Esophagus squamous epithelium (tissue), 5 donors: Measurements from ENCODE around the gene CDKN1B. TPM values are rescaled to one million over a fixed set of nuclear protein-coding genes. Genes with fewer than 3 reads are reported as not detected.

ENCODE experiments used
- DNase-seq: peaks from one replicate; lab custom pipeline; 2025; lab: John Stamatoyannopoulos, UW
- H3K27ac ChIP-seq, 4 donors: fragments of 200-600 bp; sonication (generic); one replicate each; pipeline ENCODE4 v1.5.1; 2016 to 2019; ENCODE audit warnings: mild to moderate bottlenecking in 1 of 4
- H3K27me3 ChIP-seq, 4 donors: fragments of 200-600 bp; sonication (generic); 1 replicate in 3 of 4; 2 replicates in 1 of 4; pipeline versions ENCODE4 v1.5.1 to v1.6.0; 2017 to 2021; ENCODE audit warnings: antibody characterized with exemption in 1 of 4
- H3K36me3 ChIP-seq, 3 donors: fragments of 200-600 bp; sonication (generic); one replicate each; pipeline ENCODE4 v1.5.1; 2016 to 2019
- H3K4me1 ChIP-seq, 3 donors: fragments of 200-600 bp; sonication (generic); one replicate each; pipeline ENCODE4 v1.5.1; 2017 to 2019
- H3K4me3 ChIP-seq, 4 donors: fragments of 200-600 bp; sonication (generic); 1 replicate in 3 of 4; 2 replicates in 1 of 4; pipeline ENCODE4 v1.5.1; 2016 to 2019; ENCODE audit warnings: mild to moderate bottlenecking in 2 of 4, moderate library complexity in 1 of 4
- H3K9me3 ChIP-seq, 3 donors: fragments of 200-600 bp; sonication (generic); one replicate each; pipeline ENCODE4 v1.5.1; 2016 to 2019
- CTCF ChIP-seq, 6 experiments: fragments of 450-650 bp in 4 of 6; fragments of 200-600 bp in 2 of 6; sonication (generic) in 2 of 6; IDR thresholded peaks; one replicate each; pipeline ENCODE4 v1.5.1; 2016 to 2019; ENCODE audit warnings: antibody characterized with exemption in 6 of 6, mild to moderate bottlenecking in 4 of 6, moderate library complexity in 4 of 6
- POLR2A ChIP-seq, 4 donors: fragments of 450-650 bp; IDR thresholded peaks; one replicate each; pipeline ENCODE4 v1.6.1; 2017; ENCODE audit warnings: antibody characterized with exemption in 4 of 4, mild to moderate bottlenecking in 4 of 4, moderate library complexity in 3 of 4
- WGBS, 2 donors: methylation state at CpG; one replicate each; pipeline ENCODE4 v1.1.5; 2018; 5-methylcytosine and 5-hydroxymethylcytosine counted together
- intact Hi-C: fragments of 100-400 bp; cut with DNase I; formaldehyde crosslinking; loops from one replicate; pipeline ENCODE4 v1.15.0; 2022
- total RNA-seq, 4 donors: library from RNA; depleted of rRNA; stranded (reverse); fragments of >200 nt; gene quantifications; one replicate each; pipeline ENCODE4 v1.1.0, GENCODE V29; 2016
- donor health status: DM: yes; HTN: yes; CAD: no.

CDKN1B gene
- total RNA-seq, 4 donors from 2014 or later, result 17.3 to 48.1 (median 30.5) TPM

GRCh38 chr12:12717586-12718380, 615 bp downstream of the CDKN1B start:
- H3K27me3 ChIP-seq, result no peaks in the 10 kb centered on the region
- H3K36me3 ChIP-seq, result peaks cover 0 to 26% (median 0%) of the 10 kb centered on the region in 3 donors
- 0% methylated on average over 10 to 37 of the region's 62 CpGs for WGBS, 2 donors
- intact Hi-C loops, result no loop called here
- H3K9me3 ChIP-seq, result no peaks in the 10 kb centered on the region
- TF ChIP-seq POLR2A (IDR thresholded peaks at IDR 0.05) (peak in 1 of 4 donors; percentile 10), CTCF (IDR thresholded peaks at IDR 0.05) (no peak)
- peaks cover 34 to 74% (median 49%) of the 10 kb centered on the region in 3 donors for H3K4me1 ChIP-seq
- H3K4me3 ChIP-seq, result peak overlapping the region; percentile 77 to 92 (median 86)
- H3K27ac ChIP-seq, result peak overlapping the region; percentile 97 to 100 (median 98)
- DNase-seq, result no peak

- TF ChIP-seq CTCF (IDR thresholded peaks at IDR 0.05) (no peak), POLR2A (IDR thresholded peaks at IDR 0.05) (peak in 1 of 4 donors; percentile 5)
- 0% methylated on average over 9 of the region's 9 CpGs for WGBS, 2 donors
- Histone ChIP-seq H3K4me1 (peaks cover 34 to 75% (median 47%) of the 10 kb centered on the region in 3 donors), H3K27ac (peak overlapping the region; percentile 97 to 100 (median 98)), H3K9me3 (no peaks in the 10 kb centered on the region), H3K27me3 (no peaks in the 10 kb centered on the region), H3K36me3 (peaks cover 0 to 26% (median 0%) of the 10 kb centered on the region in 3 donors), H3K4me3 (peak overlapping the region; percentile 77 to 92 (median 86))
- intact Hi-C loops, result no loop called here
- no peak for DNase-seq
Measured at GRCh38 chr12:12718381-12718759, 1.2 kb downstream of the CDKN1B start.

GRCh38 chr12:12718853-12719252, 1.7 kb downstream of the CDKN1B start:
- peaks cover 31 to 71% (median 43%) of the 10 kb centered on the region in 3 donors for H3K4me1 ChIP-seq
- DNase-seq, result no peak
- H3K27ac ChIP-seq, result peak overlapping the region; percentile 97 to 100 (median 98)
- H3K36me3 ChIP-seq, result peaks cover 0 to 26% (median 0%) of the 10 kb centered on the region in 3 donors
- H3K27me3 ChIP-seq, result no peaks in the 10 kb centered on the region
- peak overlapping the region; percentile 77 to 92 (median 86) for H3K4me3 ChIP-seq
- intact Hi-C loops, result no loop called here
- 0 to 2% methylated on average over 9 to 14 of the region's 14 CpGs for WGBS, 2 donors
- H3K9me3 ChIP-seq, result no peaks in the 10 kb centered on the region
- TF ChIP-seq POLR2A (IDR thresholded peaks at IDR 0.05) (no peak), CTCF (IDR thresholded peaks at IDR 0.05) (no peak)

- WGBS, 2 donors, result 1 to 7% methylated on average over 3 of the region's 3 CpGs
- H3K4me1 ChIP-seq, result peaks cover 26 to 68% (median 41%) of the 10 kb centered on the region in 3 donors
- H3K36me3 ChIP-seq, result peaks cover 0 to 26% (median 0%) of the 10 kb centered on the region in 3 donors
- intact Hi-C loops, result no loop called here
- H3K9me3 ChIP-seq, result no peaks in the 10 kb centered on the region
- no peaks in the 10 kb centered on the region for H3K27me3 ChIP-seq
- TF ChIP-seq CTCF (IDR thresholded peaks at IDR 0.05) (no peak), POLR2A (IDR thresholded peaks at IDR 0.05) (peak in 1 of 4 donors; percentile 61)
- peak overlapping the region; percentile 77 to 92 (median 86) for H3K4me3 ChIP-seq
- no peak for DNase-seq
- peak overlapping the region; percentile 97 to 100 (median 98) for H3K27ac ChIP-seq
Measured at GRCh38 chr12:12719496-12719895, 2.3 kb downstream of the CDKN1B start.

GRCh38 chr12:12720052-12720451, 2.9 kb downstream of the CDKN1B start:
- TF ChIP-seq CTCF (IDR thresholded peaks at IDR 0.05), result no peak
- no peak for TF ChIP-seq POLR2A (IDR thresholded peaks at IDR 0.05)
- no peaks in the 10 kb centered on the region for H3K27me3 ChIP-seq
- intact Hi-C loops, result no loop called here
- peaks cover 23 to 64% (median 35%) of the 10 kb centered on the region in 3 donors for H3K4me1 ChIP-seq
- 11 to 20% methylated on average over 4 of the region's 4 CpGs for WGBS, 2 donors
- DNase-seq, result no peak
- H3K9me3 ChIP-seq, result no peaks in the 10 kb centered on the region
- peak overlapping the region; percentile 97 to 100 (median 98) for H3K27ac ChIP-seq
- peak overlapping the region; percentile 77 to 92 (median 86) for H3K4me3 ChIP-seq
- H3K36me3 ChIP-seq, result peaks cover 0 to 26% (median 0%) of the 10 kb centered on the region in 3 donors
